ENCODE results near the gene MRPL14.

Gene MRPL14

DNA sequence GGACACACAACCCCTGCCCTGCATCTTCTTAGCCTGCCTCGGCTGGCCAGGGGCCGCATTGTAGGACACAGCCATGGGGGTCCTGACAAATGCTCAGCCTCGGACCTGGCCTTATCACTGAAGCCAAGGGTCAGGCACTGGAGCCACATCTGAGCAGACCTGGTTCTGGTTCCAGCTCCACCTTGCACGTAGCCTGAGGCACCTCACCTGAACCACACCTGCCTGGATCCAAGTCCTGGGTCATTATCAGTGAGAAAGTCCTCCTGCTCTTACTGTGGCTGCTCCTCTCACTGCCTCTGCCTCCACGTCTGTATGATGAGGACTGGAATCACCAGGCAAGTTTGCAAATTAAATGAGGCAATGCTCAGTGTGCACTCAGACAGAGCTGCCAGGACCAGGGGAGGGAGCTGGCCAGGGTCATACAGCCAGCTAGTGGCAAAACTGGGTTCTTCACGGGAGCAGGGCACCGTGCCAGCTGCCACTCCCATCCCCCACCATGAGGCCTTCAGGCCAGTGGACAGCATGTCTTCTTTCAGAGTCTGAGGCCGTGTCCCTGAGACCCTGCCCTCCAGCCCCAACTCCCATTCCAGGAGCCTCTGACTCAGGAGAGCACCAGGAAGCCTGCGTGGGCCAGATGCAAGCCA lies 40.2 kb downstream of the MRPL14 start:
- CTCF ChIA-PET = interaction anchor here (0.6 to 1.2 kb wide), 2 partner anchors 317 to 373 kb away, joined by 3 to 4 read pairs; no protein-coding TSS in a partner anchor
- H3K27ac ChIP-seq = peak overlapping the region; percentile 52
- POLR2A ChIA-PET (ENCODE audit: low non-redundant PET) = interaction anchor here (0.7 to 0.9 kb wide), 2 partner anchors 62 to 316 kb away, joined by 3 read pairs; no protein-coding TSS in a partner anchor
- DNase-seq (ENCODE audit: low spot score) = no peak
- no peak for TF ChIP-seq CTCF (conservative IDR thresholded peaks at IDR 0.05; ENCODE audit: low read depth)

- CTCF ChIA-PET = no interaction called here
- no peak overlapping the region for H3K27ac ChIP-seq
- no peak for TF ChIP-seq CTCF (conservative IDR thresholded peaks at IDR 0.05; ENCODE audit: low read depth)
- POLR2A ChIA-PET (ENCODE audit: low non-redundant PET) = no interaction called here
- no peak for DNase-seq (ENCODE audit: low spot score)
Observed at GRCh38 chr6:44085219-44085618, 42.0 kb downstream of the MRPL14 start.

DNA sequence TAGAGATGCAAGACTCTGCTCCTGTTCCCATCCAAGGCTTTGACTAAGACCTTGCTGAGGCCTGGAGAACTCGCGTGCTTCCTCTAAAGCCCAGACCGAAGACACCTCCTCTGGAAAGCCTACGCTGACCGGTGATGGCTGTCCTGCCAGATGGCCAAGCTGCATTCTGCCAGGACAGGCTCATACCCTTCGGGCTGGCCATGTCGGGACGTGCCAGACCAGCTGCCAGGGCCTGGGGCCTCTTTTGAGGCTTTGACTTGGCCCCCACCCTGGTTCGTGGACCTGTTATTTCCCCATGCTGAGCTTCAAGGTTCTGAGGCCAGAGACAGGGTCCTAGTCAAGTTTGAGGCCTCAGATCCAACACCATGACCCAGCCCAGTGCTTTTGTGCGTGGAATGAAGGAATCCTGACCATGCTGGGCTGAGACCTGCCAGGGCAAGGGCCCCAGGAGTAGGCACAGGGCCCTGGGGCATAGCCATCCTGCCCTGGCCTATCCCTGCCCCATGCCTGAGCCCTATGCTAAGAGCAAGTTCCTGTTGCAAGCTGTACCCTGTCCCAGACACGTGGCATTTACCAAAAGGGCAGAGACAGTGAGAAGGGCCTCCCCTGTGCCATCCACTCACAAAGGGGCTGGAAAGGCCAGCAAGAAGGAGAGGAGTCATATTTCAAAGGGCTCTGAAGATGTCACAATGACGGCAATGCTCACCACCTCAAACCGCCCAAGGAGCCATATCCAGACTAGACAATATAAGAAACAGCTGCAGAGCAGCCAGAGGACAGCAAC lies 42.8 kb downstream of the MRPL14 start:
- TF ChIP-seq CTCF (conservative IDR thresholded peaks at IDR 0.05; ENCODE audit: low read depth) = no peak
- POLR2A ChIA-PET (ENCODE audit: low non-redundant PET) = interaction anchor here (0.5 kb wide), 1 partner anchor 301 kb away, joined by 3 read pairs; no protein-coding TSS in a partner anchor
- CTCF ChIA-PET = interaction anchor here (0.6 to 1.1 kb wide), 4 partner anchors 15 to 417 kb away, joined by 3 to 4 read pairs (median 3); no protein-coding TSS in a partner anchor
- DNase-seq (ENCODE audit: low spot score) = no peak
- peak overlapping the region; percentile 81 for H3K27ac ChIP-seq

DNA sequence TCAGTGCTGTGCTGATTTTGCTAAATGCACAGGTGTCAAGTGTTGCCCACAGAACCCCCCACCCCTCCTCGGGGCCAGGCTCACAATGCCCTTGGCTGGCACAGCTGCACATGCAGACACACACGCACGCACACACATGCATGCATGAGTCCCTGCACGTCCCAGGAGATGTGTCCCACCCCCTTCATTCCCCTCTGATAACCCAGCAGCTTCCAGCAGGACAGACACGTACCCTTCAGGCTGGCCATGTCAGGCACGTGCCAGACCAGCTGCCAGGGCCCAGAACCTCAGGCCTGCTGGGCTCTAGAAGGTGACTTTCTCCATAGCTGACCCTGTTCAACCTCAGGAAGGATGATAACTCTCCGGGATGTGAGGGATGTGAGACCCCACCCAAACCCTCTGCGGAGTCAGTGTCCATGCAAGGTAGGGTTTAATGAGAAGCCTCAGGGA lies 44.4 kb downstream of the MRPL14 start:
- CTCF ChIA-PET = interaction anchor here (0.5 to 1.1 kb wide), 5 partner anchors 8 to 1087 kb away, joined by 3 to 5 read pairs (median 4); no protein-coding TSS in a partner anchor

GRCh38 chr6:44081753-44082152 lies 45.5 kb downstream of the MRPL14 start:
- no peak for TF ChIP-seq CTCF (conservative IDR thresholded peaks at IDR 0.05; ENCODE audit: low read depth)
- H3K27ac ChIP-seq = no peak overlapping the region
- ChIA-PET CTCF (interaction anchor here (4.5 kb wide), 1 partner anchor 313 kb away, joined by 37 read pairs; the partner anchor contains the start of gene VEGFA), POLR2A (ENCODE audit: low non-redundant PET) (no interaction called here)
- DNase-seq (ENCODE audit: low spot score) = no peak

More for the DNA sequence above, 44.4 kb downstream of the MRPL14 start:
- DNase-seq (ENCODE audit: low spot score) = no peak
- H3K27ac ChIP-seq = no peak overlapping the region
- no peak for TF ChIP-seq CTCF (conservative IDR thresholded peaks at IDR 0.05; ENCODE audit: low read depth)
- POLR2A ChIA-PET (ENCODE audit: low non-redundant PET) = no interaction called here

Data from RWPE1 (cell line).